WI38 (cell line): Measurements from ENCODE around the gene GRHPR.

ENCODE experiments used
- H3K4me3 ChIP-seq: 2 replicates; pipeline ENCODE4 v1.5.1; 2011; ENCODE audit warnings: low read depth, mild to moderate bottlenecking, control low read depth, low read length
- TF ChIP-seq, protein P1 (sequence below): IDR thresholded peaks from 2 replicates; pipeline ENCODE4 v1.5.1; 2012; ENCODE audit warnings: low read depth, mild to moderate bottlenecking, control low read depth, low read length

Gene GRHPR

DNA sequence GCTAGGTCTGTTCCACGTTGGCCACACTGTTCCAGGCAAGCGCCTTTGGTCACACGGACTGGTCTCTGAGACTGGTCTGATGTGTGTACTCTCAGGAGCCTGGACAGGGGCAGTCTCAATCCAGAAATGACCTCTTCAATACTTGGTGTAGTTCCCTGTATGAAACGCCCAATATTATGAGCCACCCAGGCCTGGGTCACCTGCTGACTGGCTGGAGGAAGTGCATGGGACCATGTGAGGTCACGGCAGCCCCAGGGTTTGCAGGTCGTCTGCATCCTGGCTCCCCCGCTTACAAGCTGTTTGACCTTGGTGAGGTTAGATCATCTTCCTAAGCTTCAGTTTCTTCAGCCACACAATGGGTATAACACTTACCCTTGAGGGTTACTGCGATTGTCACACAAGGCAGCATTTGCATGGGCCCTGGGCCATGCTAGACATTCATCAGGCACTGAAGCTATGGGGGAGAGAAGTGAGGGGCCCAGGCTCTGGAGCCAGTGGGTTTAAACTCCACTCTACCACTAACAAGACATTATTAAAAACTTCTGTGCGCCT is 5.2 kb upstream of the GRHPR start:
- TF ChIP-seq, protein P1, sequence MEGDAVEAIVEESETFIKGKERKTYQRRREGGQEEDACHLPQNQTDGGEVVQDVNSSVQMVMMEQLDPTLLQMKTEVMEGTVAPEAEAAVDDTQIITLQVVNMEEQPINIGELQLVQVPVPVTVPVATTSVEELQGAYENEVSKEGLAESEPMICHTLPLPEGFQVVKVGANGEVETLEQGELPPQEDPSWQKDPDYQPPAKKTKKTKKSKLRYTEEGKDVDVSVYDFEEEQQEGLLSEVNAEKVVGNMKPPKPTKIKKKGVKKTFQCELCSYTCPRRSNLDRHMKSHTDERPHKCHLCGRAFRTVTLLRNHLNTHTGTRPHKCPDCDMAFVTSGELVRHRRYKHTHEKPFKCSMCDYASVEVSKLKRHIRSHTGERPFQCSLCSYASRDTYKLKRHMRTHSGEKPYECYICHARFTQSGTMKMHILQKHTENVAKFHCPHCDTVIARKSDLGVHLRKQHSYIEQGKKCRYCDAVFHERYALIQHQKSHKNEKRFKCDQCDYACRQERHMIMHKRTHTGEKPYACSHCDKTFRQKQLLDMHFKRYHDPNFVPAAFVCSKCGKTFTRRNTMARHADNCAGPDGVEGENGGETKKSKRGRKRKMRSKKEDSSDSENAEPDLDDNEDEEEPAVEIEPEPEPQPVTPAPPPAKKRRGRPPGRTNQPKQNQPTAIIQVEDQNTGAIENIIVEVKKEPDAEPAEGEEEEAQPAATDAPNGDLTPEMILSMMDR, result no peak
- H3K4me3 ChIP-seq, result no peak overlapping the region

DNA sequence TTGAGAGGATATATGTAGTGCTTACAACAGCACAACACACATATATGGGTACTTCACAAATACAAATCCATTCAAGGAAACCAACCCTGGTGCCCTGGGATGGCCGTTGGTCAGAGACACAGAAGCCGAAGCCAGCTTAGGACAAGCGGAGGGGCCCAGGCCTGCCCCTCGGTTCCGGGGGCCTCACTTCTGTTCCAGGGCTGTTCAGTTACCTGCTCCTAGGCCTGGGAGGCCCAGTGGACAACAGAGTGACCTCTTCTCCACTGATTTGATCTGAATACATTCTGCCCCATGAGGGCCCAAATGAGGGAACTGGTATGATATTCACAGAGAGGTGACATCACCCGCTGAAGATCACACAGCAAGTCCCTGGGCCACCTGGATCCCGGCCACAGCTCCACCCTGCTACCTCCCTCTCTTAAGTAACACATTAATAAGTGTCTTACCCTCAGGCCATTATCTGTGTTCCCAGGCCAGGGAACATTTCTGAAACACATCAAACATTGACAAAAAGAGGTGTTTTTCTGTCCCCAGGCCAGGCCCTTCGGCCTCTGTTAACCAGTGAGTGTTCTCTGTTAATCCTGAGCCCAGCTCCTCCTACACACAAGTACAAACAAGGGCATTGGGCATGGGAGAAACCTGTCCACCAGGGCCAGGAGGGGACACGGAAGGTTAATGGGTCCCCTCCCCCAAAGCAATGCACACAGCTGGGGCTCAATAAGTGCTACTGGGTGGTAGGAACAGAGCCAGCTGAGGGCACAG is 4.5 kb upstream of the GRHPR start:
- TF ChIP-seq, protein P1, result no peak
- H3K4me3 ChIP-seq, result no peak overlapping the region

DNA sequence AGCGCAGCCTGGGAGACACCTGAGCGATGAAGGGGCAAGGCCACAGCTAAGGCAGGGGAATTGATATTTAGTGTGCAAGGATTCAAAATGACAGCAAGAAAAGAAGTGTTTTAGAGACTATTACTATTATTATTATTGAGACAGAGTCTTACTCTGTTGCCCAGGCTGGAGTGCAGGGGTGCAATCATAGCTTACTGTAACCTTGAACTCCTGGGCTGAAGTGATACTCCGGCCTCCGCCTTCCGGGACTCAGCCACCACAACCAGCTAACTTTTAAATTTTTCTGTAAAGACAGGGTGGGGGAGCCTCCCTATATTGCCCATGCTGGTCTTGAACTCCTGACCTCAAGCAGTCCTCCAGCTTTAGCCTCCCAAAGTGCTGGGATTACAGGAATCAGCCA is 3.3 kb upstream of the GRHPR start:
- H3K4me3 ChIP-seq, result no peak overlapping the region
- TF ChIP-seq, protein P1, result no peak

DNA sequence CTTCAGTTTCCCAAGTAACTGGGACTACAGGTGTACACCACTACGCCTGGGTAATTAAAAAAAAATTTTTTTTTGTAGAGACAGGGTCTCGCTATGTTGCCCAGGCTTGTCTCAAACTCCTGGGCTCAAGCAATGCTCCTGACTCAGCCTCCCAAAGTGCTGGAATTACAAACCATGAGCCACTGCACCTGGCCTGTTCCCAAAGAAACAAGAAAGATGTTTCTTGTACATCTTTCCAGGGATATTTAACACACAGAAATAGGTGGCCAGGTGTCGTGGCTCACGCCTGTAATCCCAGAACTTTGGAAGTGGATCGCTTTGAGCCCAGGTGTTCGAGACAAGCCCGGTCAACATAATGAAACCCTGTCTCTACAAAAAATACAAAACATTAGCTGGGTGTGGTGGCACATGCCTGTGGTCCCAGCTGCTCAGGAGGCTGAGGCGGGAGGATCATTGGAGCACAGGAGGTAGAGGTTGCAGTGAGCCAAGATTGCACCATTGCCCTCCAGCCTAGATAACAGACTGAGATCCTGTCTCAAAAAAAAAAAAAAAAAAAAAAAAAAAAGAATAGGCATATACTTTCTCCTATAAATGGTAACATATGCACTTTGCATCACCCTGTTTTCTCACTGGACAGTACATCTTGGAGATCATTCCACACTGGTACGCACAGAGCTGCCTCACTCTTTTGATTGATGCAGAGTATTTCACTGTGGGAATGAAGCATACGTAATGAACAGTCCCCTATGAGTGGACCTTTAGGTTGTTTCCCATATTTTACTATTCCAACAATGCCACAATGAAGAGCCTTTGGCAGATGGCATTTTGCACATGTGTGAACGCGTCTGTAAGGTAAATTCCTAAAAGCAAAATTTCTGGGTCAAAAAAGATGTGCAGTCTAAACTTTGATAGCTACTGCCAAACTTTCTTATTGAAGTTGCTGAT is 2.0 kb upstream of the GRHPR start:
- TF ChIP-seq, protein P1, result no peak
- H3K4me3 ChIP-seq, result no peak overlapping the region

DNA sequence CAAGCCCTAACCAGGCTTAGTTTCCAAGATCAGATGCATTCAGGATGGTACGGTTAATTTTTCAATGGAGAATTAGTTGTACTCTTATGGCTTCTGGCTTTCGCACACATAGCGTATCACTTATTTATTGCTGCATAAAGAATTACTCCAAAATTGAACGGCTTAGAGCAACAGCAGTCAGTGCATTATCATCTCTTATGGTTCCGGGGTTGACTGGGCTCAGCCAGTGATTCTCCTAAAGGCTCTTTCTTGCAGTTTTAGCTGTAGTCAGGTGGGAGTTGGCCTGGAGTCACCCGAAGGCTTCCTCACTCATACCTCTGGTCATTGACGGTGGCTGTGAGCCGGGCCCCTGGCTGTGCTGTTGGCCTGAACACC is 595 bp upstream of the GRHPR start:
- TF ChIP-seq, protein P1, result no peak
- peak overlapping the region; percentile 91 for H3K4me3 ChIP-seq

DNA sequence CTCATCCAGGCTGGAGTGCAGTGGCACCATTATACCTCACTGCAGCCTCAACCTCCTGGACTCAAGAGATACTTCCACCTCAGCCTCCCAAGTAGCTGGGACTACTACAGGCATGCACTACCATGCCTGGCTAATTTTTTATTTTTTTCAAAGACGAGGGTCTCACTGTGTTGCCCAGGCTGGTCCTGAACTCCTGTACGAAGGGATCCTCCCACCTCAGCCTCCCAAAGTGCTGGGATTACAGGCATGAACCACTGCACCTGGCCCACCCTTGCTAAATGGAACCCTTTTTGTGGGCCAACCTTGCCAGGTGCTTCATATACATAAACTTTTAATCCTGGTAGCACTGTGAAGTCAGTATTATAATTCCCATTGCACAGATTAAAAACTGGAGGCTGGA is 1.0 kb downstream of the GRHPR start:
- TF ChIP-seq, protein P1, result no peak

More for the DNA sequence above, 1.0 kb downstream of the GRHPR start:
- peak overlapping the region; percentile 91 for H3K4me3 ChIP-seq
